SK-N-SH (cell line): ENCODE measurements around the gene PRKD2. TPM values are rescaled to one million over a fixed set of nuclear protein-coding genes. Genes with fewer than 3 reads are reported as not detected.
"Not testable (repeated sequence)": the region's sequence is repeated elsewhere in the genome, so short reads cannot be mapped to it uniquely, and the experiment has no call there.

ENCODE experiments used
- CTCF ChIA-PET: fragments of 300-600, 350-600 bp; formaldehyde crosslinking; extraction: SDS; loops from one replicate; lab custom pipeline; 2021; lab: Yijun Ruan, JAX
- POLR2A ChIA-PET: fragments of 350-600 bp; sonication (Branson Sonifier 250); formaldehyde crosslinking; extraction: SDS; loops from one replicate; lab custom pipeline; 2020; ENCODE audit warnings: antibody characterized with exemption, inconsistent platforms; lab: Yijun Ruan, JAX
- DNase-seq: peaks from one replicate; pipeline ENCODE4 v3.0.0; 2012
- H2AFZ ChIP-seq: fragments of 200-600 bp; sonication (generic); 2 replicates; pipeline ENCODE4 v1.8.1; 2016; ENCODE audit warnings: antibody characterized with exemption, mild to moderate bottlenecking, low read depth
- H3F3A ChIP-seq: fragments of 200-600 bp; sonication (generic); replicated peaks from 2 replicates; pipeline ENCODE3; 2016; ENCODE audit warnings: antibody characterized with exemption, mild to moderate bottlenecking; ENCODE audit not compliant: insufficient read depth
- H3K27ac ChIP-seq, 2 experiments: fragments of 200-500 bp in 1 of 2; fragments of 200-600 bp in 1 of 2; sonication (Bioruptor generic) in 1 of 2; sonication (generic), shearing (Covaris generic) in 1 of 2; 2 replicates each; pipeline versions ENCODE4 v1.5.1 to v1.6.1; 2014 to 2016; ENCODE audit warnings: low read depth in 2 of 2, inconsistent platforms in 1 of 2, low read length in 1 of 2, mild to moderate bottlenecking in 1 of 2, mixed read lengths in 1 of 2
- H3K27me3 ChIP-seq: fragments of 200-600 bp; sonication (generic), shearing (Covaris generic); 2 replicates; pipeline ENCODE4 v1.6.1; 2016; ENCODE audit warnings: mixed run types; ENCODE audit not compliant: insufficient read depth
- H3K36me3 ChIP-seq, 2 experiments: fragments of 200-500 bp in 1 of 2; fragments of 200-600 bp in 1 of 2; sonication (Bioruptor generic) in 1 of 2; sonication (generic) in 1 of 2; replicated peaks in 1 of 2; 2 replicates each; pipeline versions ENCODE3 to v1.5.1; 2014 to 2016; ENCODE audit warnings: low read length in 1 of 2, mild to moderate bottlenecking in 1 of 2; ENCODE audit not compliant: insufficient read depth in 2 of 2, control insufficient read depth in 1 of 2
- H3K4me1 ChIP-seq, 2 experiments: fragments of 200-500 bp in 1 of 2; fragments of 200-600 bp in 1 of 2; sonication (Bioruptor generic) in 1 of 2; sonication (generic), shearing (Covaris generic) in 1 of 2; 2 replicates each; pipeline versions ENCODE4 v1.5.1 to v1.6.1; 2014 to 2016; ENCODE audit warnings: low read depth in 1 of 2, low read length in 1 of 2, mixed run types in 1 of 2; ENCODE audit not compliant: insufficient read depth in 2 of 2, control insufficient read depth in 1 of 2
- H3K4me2 ChIP-seq: fragments of 200-600 bp; sonication (generic), shearing (Covaris generic); 2 replicates; pipeline ENCODE4 v1.6.1; 2017; ENCODE audit warnings: mixed run types
- H3K4me3 ChIP-seq, 2 experiments: fragments of 200-500 bp in 1 of 2; fragments of 200-600 bp in 1 of 2; sonication (Bioruptor generic) in 1 of 2; sonication (generic), shearing (Covaris generic) in 1 of 2; 2 replicates each; pipeline versions ENCODE4 v1.5.1 to v1.8.1; 2014 to 2016; ENCODE audit warnings: low read depth in 2 of 2, inconsistent platforms in 1 of 2, low read length in 1 of 2, mild to moderate bottlenecking in 1 of 2, mixed read lengths in 1 of 2, moderate library complexity in 1 of 2
- H3K79me2 ChIP-seq: fragments of 200-600 bp; sonication (generic); 2 replicates; pipeline ENCODE4 v1.8.1; 2017; ENCODE audit warnings: mild to moderate bottlenecking; ENCODE audit not compliant: insufficient read depth
- H3K9ac ChIP-seq: fragments of 200-600 bp; sonication (generic); 2 replicates; pipeline ENCODE4 v1.6.1; 2017; ENCODE audit warnings: mixed run types
- H3K9me2 ChIP-seq: fragments of 200-600 bp; sonication (generic); 2 replicates; pipeline ENCODE4 v1.6.1; 2017; ENCODE audit warnings: mixed run types
- H3K9me3 ChIP-seq: fragments of 200-600 bp; sonication (generic); 2 replicates; pipeline ENCODE4 v1.6.1; 2017; ENCODE audit warnings: mixed run types, mild to moderate bottlenecking, moderate library complexity
- H4K20me1 ChIP-seq: fragments of 200-600 bp; sonication (generic); 2 replicates; pipeline ENCODE4 v1.6.1; 2017; ENCODE audit warnings: mild to moderate bottlenecking, mixed run types; ENCODE audit not compliant: insufficient read depth
- CHD2 ChIP-seq: fragments of 150-350 bp; IDR thresholded peaks from 2 replicates; pipeline ENCODE4 v1.6.1; 2018; ENCODE audit warnings: low read length; ENCODE audit not compliant: partially characterized antibody
- ELF1 ChIP-seq: IDR thresholded peaks from 2 replicates; pipeline ENCODE4 v1.4.0; 2012
- EP300 ChIP-seq, 2 experiments: IDR thresholded peaks; 2 replicates each; pipeline versions ENCODE4 v1.4.0 to v1.6.1; 2012; ENCODE audit warnings: borderline replicate concordance in 1 of 2, low read depth in 1 of 2, low read length in 1 of 2
- GABPA ChIP-seq: IDR thresholded peaks from 2 replicates; pipeline ENCODE4 v1.4.0; 2012; ENCODE audit warnings: low read depth, mild to moderate bottlenecking
- MEF2A ChIP-seq: IDR thresholded peaks from 2 replicates; pipeline ENCODE4 v1.4.0; 2012; ENCODE audit warnings: low read depth, borderline replicate concordance
- NFIC ChIP-seq: IDR thresholded peaks from 2 replicates; pipeline ENCODE4 v1.4.0; 2012; ENCODE audit warnings: borderline replicate concordance
- RCOR1 ChIP-seq: fragments of 150-350 bp; IDR thresholded peaks from 2 replicates; pipeline ENCODE4 v1.6.1; 2017; ENCODE audit warnings: antibody characterized with exemption, low read length
- RXRA ChIP-seq: IDR thresholded peaks from 2 replicates; pipeline ENCODE4 v1.4.0; 2012; ENCODE audit warnings: low read depth, mild to moderate bottlenecking, borderline replicate concordance
- TCF12 ChIP-seq: IDR thresholded peaks from 2 replicates; pipeline ENCODE4 v1.4.0; 2012
- WGBS: methylation state at CpG from one replicate; pipeline ENCODE4 v1.1.6; 2017; ENCODE audit warnings: low lambda C conversion rate; 5-methylcytosine and 5-hydroxymethylcytosine counted together
- polyA plus RNA-seq, 3 experiments: library from polyadenylated mRNA; depleted of rRNA; stranded (reverse); fragments of >200 nt; gene quantifications; 2 replicates each; pipeline ENCODE4 v1.2.3, GENCODE V29; 2012
- TF ChIP-seq, protein P1 (sequence below): IDR thresholded peaks from 2 replicates; pipeline ENCODE4 v1.4.0; 2012; ENCODE audit warnings: low read depth
- TF ChIP-seq, protein P2 (sequence below): IDR thresholded peaks from 2 replicates; pipeline ENCODE4 v1.6.1; 2012; ENCODE audit warnings: mild to moderate bottlenecking, low read depth, low read length, moderate library complexity
- TF ChIP-seq, protein P3 (sequence below): fragments of 150-350 bp; IDR thresholded peaks from 2 replicates; pipeline ENCODE4 v1.6.1; 2017; ENCODE audit warnings: antibody characterized with exemption, low read length, low read depth, borderline replicate concordance

PRKD2 gene
- polyA plus RNA-seq, 1 of the 3 experiments (the other 2 are of a cell fraction): 21.4 TPM

DNA sequence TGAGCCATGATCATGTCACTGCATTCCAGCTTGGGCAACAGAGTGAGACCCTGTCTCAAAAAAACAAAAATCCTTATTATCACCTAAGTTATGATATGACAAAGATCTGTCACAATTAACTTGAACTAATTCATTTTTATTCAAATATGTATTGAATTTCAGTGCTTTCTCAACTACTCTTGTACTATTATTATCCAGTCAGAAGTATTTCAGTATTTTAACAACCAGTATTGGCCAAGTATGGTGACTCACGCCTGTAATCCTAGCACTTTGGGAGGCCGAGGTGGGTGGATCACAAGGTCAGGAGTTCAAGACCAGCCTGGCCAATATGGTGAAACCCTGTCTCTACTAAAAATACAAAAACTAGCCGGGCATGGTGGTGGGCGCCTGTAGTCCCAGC, 44.0 kb upstream of the PRKD2 start:
- 90% methylated on average over 4 of the region's 4 CpGs for WGBS
- H3K36me3 ChIP-seq, H3K9me3 ChIP-seq, H3K4me1 ChIP-seq, H3K9ac ChIP-seq, POLR2A ChIA-PET, H3K79me2 ChIP-seq, H3F3A ChIP-seq, H3K4me3 ChIP-seq, H3K4me2 ChIP-seq, H4K20me1 ChIP-seq, H3K27me3 ChIP-seq, H3K9me2 ChIP-seq, H2AFZ ChIP-seq, DNase-seq: not testable (repeated sequence)
- H3K27ac ChIP-seq: peak overlapping the region in 1 of 2 experiments; percentile 27; a peak in 1 of 4 replicates
- CTCF ChIA-PET: interaction anchor here (2.5 kb wide), 1 partner anchor 80 kb away, joined by 10 read pairs; no protein-coding TSS in a partner anchor

DNA sequence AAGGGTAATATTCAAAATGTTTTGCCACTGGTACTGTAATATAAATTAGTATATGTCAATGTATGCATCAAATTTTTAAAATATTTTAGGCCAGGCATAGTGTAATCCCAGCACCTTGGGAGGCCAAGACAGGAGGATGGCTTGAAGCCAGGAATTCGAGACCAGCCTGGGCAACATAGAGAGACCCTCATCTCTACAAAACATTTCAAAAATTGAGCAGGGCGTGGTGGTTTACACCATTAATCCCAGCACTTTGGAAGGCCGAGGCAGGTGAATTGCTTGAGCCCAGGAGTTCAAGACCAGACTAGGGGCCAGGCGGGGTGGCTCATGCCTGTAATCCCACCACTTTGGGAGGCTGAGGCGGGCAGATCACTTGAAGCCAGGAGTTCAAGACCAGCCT, 43.4 kb upstream of the PRKD2 start:
- Histone ChIP-seq H2AFZ (no peak overlapping the region), H3K9me3 (no peaks in the 10 kb centered on the region), H3K79me2 (no peaks in the 10 kb centered on the region), H3K4me3 (no peak overlapping the region), H3K4me1 (no peaks in the 10 kb centered on the region), H3K36me3 (peaks cover 2 to 5% of the 10 kb centered on the region in 2 experiments), H3F3A (peaks cover 7% of the 10 kb centered on the region), H3K9me2 (no peaks in the 10 kb centered on the region), H3K27me3 (no peaks in the 10 kb centered on the region), H3K4me2 (no peak overlapping the region), H3K27ac (peak overlapping the region in 1 of 2 experiments; percentile 27; a peak in 1 of 4 replicates), H3K9ac (no peak overlapping the region), H4K20me1 (no peaks in the 10 kb centered on the region)
- TF ChIP-seq ELF1 (no peak), RCOR1 (no peak), GABPA (no peak), RXRA (no peak), EP300 (IDR thresholded peaks at IDR 0.05; ENCODE audit: borderline replicate concordance in 1 of 2, low read depth in 1 of 2, low read length in 1 of 2) (no peak)
- TF ChIP-seq, protein P1, sequence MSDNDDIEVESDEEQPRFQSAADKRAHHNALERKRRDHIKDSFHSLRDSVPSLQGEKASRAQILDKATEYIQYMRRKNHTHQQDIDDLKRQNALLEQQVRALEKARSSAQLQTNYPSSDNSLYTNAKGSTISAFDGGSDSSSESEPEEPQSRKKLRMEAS: no peak
- DNase-seq: no peak
- CTCF ChIA-PET: interaction anchor here (2.5 kb wide), 1 partner anchor 80 kb away, joined by 10 read pairs; no protein-coding TSS in a partner anchor
- 91% methylated on average over 5 of the region's 5 CpGs for WGBS
- POLR2A ChIA-PET: no interaction called here

DNA sequence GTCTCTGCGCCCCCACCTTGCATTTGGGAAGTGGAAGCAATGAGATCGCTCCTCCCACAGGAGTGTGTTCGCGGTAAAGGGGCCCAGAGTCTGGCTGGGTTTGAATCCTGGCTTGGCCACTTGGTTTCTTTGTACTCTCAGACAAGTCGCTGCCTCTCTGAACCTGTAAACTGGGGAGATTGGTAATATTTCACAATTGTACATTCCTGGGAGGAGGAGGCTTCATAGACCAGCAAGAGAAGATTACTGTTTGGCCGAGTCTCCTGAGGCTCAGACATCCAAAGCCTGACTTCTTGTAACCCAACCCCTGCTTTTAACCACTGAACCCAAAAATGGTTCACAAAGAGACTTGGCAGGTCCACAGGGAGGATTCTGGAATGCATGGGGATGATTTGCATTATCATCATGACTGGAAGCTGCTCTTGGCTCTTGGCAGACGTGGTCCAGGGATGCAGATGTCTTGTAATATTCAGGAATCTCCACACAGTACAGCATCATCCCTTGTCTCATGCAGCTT, 43.0 kb upstream of the PRKD2 start:
- ChIA-PET CTCF (no interaction called here), POLR2A (no interaction called here)
- H4K20me1 ChIP-seq: no peaks in the 10 kb centered on the region
- no peaks in the 10 kb centered on the region for H3K9me2 ChIP-seq
- DNase-seq: no peak
- H3K9ac ChIP-seq: no peak overlapping the region
- peak; percentile 37; the same call in 1 of the 2 replicates for TF ChIP-seq NFIC
- TF ChIP-seq, protein P2, sequence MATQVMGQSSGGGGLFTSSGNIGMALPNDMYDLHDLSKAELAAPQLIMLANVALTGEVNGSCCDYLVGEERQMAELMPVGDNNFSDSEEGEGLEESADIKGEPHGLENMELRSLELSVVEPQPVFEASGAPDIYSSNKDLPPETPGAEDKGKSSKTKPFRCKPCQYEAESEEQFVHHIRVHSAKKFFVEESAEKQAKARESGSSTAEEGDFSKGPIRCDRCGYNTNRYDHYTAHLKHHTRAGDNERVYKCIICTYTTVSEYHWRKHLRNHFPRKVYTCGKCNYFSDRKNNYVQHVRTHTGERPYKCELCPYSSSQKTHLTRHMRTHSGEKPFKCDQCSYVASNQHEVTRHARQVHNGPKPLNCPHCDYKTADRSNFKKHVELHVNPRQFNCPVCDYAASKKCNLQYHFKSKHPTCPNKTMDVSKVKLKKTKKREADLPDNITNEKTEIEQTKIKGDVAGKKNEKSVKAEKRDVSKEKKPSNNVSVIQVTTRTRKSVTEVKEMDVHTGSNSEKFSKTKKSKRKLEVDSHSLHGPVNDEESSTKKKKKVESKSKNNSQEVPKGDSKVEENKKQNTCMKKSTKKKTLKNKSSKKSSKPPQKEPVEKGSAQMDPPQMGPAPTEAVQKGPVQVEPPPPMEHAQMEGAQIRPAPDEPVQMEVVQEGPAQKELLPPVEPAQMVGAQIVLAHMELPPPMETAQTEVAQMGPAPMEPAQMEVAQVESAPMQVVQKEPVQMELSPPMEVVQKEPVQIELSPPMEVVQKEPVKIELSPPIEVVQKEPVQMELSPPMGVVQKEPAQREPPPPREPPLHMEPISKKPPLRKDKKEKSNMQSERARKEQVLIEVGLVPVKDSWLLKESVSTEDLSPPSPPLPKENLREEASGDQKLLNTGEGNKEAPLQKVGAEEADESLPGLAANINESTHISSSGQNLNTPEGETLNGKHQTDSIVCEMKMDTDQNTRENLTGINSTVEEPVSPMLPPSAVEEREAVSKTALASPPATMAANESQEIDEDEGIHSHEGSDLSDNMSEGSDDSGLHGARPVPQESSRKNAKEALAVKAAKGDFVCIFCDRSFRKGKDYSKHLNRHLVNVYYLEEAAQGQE: no peak
- TF ChIP-seq, protein P3, sequence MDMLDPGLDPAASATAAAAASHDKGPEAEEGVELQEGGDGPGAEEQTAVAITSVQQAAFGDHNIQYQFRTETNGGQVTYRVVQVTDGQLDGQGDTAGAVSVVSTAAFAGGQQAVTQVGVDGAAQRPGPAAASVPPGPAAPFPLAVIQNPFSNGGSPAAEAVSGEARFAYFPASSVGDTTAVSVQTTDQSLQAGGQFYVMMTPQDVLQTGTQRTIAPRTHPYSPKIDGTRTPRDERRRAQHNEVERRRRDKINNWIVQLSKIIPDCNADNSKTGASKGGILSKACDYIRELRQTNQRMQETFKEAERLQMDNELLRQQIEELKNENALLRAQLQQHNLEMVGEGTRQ: no peak
- no peak for TF ChIP-seq CHD2
- TF ChIP-seq ELF1: no peak
- peak; percentile 72 for TF ChIP-seq TCF12
- no peak for TF ChIP-seq MEF2A
- TF ChIP-seq, protein P1: 0 out of 2 replicates have a peak, but pooled peaks have one; percentile 22
- WGBS: 80% methylated on average over 6 of the region's 7 CpGs
- H3K4me1 ChIP-seq: no peaks in the 10 kb centered on the region
- H3K27me3 ChIP-seq: no peaks in the 10 kb centered on the region
- peaks cover 7% of the 10 kb centered on the region for H3F3A ChIP-seq
- no peaks in the 10 kb centered on the region for H3K9me3 ChIP-seq
- H3K27ac ChIP-seq: peak overlapping the region in 1 of 2 experiments; percentile 14; a peak in 1 of 4 replicates
- no peaks in the 10 kb centered on the region for H3K79me2 ChIP-seq
- no peak overlapping the region for H3K4me2 ChIP-seq
- no peak overlapping the region for H2AFZ ChIP-seq
- H3K4me3 ChIP-seq: no peak overlapping the region
- H3K36me3 ChIP-seq: peaks cover 2 to 5% of the 10 kb centered on the region in 2 experiments
